NCI-H2227 treated with DMSO at 0.1 percent for 48 hours (cell line): ENCODE data around the gene TCF7L2.

Experiments used
- DNase-seq: peaks from one replicate; lab custom pipeline; 2025; lab: John Stamatoyannopoulos, UW

Gene TCF7L2

DNA sequence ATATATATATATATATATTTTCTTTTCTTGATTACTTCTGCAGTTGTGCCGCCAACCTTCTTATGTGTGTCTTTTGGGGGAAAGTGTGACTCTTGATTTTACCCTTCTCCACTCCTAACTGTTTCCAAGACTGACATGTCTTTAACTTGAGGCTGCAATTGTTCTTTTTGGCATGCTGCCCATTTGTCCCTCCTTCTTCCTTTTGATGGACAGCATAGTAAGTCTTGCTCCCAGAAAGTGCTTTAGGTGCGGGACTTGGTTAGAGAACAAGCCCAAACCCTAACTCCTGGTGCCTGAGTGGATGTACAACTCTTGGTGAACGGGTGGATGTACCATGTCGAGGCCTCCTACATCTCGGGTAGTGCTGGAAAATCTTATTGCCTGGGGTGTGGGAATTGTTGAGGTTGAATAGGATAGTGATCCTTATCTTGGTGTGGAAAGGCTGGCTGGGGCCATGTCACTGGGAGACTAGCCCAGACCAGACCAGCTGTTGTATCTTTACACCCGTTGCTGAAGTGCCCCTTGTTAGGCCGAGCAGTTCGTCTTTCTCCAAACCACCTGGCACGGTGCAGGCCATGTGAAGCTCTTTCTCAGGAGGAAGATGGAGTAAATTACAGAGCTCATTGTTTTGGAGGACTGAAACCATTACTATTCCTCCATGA lies 16.3 kb downstream of the TCF7L2 start:
- DNase-seq = no peak

DNA sequence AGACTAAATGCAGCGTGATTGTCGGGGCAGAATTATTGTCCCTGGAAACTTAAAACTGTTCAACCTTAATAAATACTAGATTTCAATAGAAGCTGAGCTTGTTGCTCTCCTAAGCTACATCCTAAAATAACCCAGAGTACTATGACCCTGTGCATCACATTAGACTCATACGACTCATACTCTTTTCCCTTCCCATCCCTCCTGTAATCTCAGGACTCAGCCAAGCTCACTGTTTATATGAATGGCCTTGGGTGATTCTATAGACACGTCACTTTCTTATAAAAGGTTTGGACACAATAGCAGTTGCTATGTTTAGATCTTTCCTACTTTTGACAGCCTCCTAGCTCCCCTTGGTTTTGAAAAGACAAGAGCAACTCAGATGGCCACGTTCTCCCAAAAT lies 17.2 kb downstream of the TCF7L2 start:
- no peak for DNase-seq

DNA sequence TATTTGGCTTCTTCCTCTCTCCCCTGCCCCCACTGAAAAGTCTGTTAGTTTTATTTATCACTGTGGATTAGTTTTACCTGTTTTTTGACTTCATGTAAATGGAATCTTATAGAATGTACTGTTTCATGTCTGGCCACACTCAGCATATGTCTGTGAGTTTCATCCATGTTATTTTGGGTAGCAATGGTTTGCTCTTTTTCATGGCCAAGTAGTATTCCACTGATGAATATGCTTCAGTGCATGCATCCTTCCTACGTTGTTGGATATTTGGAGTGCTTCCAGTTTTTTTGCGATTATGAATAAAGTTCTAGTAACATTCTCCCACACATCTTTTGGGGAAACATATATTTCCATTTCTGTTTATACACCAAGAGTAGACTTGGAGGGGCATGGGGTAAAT lies 19.1 kb downstream of the TCF7L2 start:
- DNase-seq = no peak

DNA sequence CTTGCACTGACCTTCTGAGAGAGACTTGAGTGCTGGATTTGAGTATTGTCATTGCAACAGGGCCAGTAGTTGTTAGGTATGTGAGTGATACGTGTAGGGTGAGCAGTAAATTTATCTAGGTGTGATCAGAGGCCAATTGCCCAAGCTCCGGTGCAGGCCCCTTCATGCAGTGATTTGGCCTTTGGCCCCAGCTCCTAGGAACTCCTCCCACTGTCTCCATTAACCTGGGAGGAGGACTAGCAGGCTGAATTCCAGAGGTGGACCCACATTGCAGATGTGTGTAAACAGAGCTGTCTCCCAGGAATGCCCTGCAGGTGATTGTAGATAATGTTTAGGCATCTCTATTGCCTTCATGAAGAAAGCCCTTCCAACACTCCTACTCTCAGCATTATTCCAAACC lies 19.5 kb downstream of the TCF7L2 start:
- no peak for DNase-seq

DNA sequence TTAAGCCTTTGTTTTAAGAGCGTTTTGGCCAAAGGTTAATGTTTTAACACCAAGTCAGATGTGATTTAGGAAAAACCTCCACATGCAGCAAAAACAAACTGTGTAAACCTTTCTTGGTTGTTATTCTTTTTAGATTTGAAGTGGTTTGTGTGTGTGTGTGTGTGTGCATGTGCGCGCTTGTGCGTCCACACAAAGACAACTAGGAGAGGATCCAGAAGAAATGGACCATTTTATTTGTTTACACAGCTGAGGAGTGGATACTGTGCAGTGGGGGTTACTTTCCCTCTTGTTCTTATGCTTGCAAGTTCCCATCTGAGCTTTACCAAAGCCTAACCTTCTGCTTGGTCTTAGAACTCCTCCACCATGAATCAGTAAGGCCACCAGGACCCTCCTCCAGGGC lies 20.0 kb downstream of the TCF7L2 start:
- DNase-seq = no peak

DNA sequence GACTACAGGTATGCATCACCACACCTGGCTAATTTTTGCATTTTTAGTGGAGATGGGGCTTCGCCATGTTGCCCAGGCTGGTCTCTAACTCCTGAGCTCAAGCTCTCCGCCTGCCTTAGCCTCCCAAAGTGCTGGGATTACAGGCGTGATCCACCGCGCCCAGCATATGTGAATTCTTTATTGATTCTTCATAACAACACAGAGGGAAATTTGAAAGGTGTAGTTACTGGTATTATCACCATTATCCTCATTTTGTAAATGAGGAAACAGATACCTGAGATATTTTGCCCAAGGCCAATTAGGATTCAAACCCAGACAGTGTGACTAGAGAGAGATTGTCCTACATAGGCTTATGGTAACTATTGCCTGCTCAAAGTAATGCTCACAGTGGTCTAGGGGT lies 22.6 kb downstream of the TCF7L2 start:
- DNase-seq = no peak

DNA sequence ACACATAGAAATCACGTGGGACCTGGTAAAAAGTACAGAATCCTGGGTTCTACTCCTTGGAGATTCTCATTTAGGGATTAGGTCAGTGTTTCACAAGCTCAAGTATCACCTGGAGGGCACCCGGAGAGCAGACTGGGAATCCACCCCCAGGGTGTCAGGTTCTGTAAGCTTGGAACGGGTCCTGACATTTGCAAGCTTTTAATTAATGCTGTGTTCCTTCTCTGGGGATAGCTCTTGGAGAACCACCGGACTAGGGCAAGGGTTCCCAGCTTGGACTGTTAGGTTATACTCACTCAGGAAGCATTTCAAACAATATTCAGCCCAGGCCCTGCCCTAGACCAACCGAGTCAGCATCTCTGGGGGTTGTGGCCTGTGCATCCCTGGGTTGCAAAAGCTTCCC lies 23.0 kb downstream of the TCF7L2 start:
- no peak for DNase-seq

DNA sequence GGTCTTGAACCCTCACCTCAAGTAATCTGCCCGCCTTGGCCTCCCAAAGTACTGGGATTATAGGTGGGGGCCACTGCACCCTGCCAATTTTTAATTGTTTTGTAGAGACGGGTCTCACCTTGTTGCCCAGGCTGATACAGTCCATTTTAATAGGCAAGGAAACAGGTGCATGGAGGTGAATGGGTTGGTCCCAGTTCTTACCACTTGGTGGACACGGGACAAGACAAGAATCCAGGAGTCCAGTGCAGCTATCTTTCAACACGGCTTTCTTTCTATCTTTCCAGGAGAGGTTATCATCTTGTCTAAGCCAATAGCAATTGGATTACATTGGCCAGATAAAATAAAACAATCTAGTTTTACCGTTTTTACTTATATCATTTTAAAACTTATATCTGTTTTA lies 23.8 kb downstream of the TCF7L2 start:
- DNase-seq = no peak

DNA sequence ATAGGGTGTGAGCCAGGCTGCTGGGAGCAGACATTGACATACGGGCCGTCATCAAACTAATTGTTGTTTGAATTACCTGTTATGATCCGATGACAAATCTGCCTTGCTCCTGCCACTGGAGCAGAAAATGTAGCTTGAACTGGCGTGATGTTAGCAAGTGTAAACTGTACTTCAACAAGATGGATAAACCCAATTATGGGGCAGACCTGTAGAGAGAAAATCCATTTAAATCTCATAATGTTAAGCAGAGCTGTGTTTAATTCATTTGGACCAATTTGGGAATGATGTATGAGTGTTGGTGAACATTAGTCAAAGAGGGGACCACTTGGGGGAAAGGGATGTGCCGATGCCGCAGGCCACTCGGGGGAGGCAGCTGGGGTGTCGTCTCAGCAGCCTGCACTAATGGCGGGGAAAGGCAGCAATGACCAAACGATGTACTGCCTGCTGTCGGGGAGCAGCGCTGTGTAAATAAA lies 27.4 kb downstream of the TCF7L2 start:
- DNase-seq = no peak

DNA sequence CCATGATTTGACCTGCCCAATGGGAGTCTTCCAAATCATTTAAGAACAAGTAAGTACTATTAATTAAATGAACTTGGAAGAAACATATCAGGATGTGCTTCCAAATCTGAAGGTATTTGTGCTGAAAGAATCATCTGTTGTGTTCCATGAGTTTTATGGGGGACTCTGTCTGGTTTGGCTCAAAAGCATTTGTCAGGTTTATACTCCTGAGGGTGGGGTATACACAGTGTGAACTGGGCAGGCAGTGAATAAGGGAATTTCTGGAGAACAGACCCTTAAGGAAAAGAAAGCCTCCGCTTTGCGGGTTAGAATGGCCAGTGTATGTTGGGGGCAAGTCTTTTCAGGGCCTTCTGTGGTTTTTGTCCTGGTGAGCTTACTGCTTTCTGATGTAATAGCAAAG lies 29.9 kb downstream of the TCF7L2 start:
- DNase-seq = no peak

DNA sequence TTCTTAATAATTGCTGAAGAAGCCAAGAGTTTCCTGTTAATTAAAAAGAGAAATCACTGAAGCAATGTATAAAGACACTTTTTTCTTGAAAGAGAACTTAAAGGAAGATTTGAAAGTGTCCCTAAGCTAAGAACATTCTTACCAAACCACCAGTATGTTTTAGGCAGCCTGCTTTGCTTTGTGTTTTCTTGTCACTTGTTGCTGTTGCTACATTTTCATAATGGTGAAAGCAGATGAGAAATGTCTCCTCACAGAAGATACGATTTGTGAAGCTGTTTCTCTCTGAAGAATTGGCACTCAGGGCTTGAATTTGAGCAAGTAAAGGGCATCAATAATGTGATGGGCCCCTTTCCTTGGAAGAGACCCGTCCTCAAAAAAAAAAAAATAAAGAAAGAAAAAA lies 30.9 kb downstream of the TCF7L2 start:
- DNase-seq = no peak

DNA sequence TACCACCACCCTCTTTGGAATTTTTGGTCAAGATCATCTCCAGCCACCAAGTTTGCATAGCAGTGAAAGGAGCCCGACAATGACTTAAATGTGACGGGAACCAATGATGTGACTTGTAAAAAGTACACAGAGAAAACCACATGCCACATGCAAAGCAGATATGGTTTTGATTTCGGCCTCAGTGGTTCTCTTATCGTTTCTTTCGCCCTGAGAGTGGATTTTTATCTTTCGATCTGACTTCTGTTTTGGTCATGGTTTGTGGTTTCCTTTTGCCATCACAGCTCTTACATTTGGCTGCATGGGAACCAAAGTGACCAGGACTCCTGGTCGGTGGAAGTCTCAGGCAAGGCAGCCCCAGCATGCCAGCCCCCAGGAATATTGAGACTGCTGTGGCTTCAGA lies 31.5 kb downstream of the TCF7L2 start:
- no peak for DNase-seq

DNA sequence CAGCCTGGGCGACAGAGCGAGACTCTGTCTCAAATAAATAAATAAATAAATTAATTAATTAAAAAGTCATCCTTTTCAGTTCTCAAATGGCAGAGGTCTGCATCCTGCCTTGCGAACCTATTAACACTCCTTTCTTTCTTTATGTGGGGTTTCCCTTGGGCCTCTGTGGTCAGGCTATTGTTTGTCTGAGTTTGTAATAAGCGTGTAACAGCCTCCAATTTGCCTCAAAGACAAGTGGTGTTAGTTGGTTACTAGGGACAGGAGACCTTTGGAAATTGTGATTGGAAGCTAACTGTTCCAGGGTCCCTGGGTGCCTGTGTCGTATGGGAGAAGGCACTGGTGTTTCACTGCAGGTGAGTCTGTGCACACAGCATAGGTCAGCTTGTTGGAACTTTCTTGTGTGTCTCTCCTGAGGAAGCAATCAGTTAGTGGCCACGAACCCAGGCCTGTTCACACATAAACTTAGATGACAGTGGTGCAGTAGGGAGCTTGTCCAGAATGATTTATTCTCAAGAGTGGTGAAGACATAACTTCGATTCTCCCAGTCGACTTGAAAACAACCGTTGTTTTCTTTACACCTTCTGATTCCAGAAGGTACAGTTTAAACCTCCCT lies 33.5 kb downstream of the TCF7L2 start:
- DNase-seq = no peak

DNA sequence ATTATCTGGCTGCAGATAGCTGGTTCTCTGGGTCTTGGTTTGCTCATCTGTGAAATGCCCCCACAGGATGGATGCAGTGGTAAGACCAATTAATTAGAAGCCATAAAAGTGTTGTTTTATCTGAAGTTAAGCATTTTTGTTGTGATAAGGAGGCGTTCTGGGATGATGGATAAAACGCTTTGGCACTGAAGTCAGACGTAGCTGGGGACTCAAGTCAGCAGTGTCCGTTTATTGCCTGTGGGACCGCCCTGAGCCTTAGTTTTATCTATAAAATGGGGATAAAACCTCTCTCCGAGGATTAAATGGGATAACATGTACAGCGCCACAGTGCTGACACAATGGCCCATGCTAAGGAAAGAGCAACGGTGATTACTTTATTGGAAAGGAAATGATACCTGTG lies 34.7 kb downstream of the TCF7L2 start:
- no peak for DNase-seq

DNA sequence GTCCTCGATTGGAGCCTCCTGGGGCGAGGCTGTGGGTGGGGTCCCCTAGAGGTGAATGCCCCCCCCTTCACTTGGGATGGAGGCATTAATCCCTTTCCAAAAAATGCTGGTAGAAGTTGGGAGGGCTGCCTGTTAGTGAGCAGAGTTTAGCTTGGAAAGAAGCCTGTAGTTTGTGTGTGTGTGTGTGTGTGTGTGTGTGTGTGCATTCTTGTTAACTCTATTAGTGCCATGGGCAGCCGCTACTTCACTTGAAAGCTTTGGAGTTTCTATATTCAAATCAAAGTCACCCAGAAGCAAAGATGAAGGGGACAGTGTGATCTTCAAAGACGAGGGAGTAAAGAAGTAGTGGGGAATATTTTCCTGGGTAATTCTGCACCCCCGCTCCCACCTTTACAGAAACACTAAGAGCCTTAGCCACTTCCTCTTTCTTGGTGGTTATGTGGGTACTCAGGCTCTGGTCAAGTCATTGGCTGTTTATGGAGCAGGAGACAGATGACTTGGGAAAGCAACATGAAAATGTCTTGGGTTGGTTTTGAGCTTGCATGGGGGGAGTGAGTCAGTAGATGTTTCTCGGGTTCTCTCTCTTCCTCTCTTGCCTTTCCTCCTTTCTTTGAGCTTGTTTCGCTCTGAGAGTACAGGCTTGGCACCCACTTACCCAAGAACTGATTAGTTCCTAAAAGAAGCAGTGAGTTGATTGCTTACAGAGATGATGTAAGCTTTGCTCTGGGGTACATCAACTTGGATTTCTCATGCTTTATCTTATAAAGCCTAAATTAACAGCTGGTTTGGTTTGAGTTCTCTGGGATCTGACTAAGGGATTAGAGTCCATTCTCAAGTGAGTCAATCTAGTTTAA lies 35.9 kb downstream of the TCF7L2 start:
- DNase-seq = no peak

DNA sequence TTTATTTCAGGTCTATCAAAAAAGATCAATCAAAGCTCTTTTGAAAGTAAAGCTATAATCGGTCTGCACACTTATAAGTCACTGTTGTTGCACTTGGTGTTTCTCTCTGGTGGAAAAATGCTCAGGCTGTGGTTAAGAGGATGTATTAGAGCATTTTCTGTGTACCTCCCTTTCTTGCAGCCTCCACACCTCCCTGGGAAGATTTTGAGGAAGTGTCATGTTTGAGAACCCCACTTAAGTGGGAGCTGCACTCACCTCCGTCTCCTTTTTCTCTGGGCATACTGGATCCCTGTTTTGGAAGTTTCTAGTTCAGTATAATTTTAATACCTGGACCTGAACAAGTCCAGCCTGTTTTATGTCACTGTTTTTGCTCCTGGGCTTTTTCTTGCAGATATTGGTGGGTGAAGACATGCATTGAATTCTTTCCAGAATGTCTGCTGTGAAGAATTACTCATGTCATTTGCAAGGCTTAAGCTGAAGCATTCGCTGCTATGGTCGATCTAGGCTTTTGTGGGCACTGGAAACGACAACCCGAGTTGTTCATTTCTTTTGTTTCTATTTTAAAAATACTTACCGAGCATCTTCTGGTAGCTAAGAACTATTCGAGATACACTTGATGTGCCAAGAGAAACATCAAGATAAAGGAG lies 36.6 kb downstream of the TCF7L2 start:
- DNase-seq = no peak

DNA sequence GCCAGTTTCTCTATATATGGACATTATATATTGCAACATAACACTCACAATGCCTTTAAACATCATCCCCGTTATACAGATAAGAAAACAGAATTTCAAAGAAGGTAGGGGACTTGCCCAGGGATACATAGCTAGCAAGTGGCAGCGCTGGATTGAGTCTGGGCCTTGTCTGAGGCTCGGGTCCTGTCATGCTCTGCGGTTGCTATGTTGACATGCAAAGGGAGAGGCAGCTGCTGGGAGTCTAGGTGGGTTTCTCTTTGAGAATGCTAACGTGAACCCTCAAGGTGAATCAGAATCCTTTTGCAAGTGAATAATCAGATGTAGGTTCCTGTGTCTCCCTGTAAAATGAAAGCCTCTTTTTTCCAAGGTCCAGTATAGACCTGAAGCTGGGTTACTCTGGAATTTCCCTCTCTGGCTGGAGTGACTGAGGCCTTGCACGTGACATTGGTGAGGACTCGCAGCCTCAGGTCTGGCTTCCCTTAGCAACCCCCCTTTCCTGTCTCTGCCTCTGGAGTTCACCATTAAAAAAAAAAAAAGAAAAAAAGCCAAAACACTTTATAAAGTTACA lies 38.9 kb downstream of the TCF7L2 start:
- DNase-seq = no peak

DNA sequence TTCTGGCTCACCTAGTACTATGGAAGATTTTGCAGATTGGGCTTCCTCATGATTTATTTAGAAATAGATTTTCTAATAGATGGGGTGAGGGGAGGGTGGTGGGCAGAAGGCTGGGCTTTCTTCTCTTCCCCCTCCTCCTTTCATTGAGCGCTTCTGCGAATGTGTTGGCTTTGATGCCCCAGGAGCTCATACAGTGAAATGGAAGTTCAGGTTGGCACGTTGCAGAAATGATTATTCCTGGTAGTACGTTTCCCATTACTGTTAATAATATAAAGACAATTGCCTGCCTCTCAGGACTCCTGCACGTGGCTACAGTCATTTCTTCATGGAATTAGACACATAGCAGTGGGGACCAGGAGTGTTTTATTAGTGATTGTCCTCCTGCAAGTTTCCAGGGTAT lies 39.8 kb downstream of the TCF7L2 start:
- no peak for DNase-seq

DNA sequence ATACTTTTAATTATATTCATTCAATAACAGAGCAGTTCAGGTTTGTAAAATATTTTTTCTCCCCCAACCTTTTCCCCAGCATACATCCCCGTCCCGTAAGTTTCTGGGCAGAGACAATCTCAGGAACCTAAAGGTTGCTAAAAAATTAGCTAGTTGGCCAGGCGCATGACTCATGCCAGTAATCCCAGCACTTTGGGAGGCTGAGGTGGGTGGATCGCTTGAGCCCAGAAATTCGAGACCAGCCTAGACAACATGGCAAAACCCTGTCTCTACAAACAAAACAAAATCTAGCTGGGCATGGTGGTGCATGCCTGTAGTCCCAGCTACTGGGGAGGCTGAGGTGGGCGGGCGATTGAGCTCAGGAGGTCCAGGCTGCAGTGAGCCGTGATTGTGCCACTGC lies 40.2 kb downstream of the TCF7L2 start:
- DNase-seq = no peak

DNA sequence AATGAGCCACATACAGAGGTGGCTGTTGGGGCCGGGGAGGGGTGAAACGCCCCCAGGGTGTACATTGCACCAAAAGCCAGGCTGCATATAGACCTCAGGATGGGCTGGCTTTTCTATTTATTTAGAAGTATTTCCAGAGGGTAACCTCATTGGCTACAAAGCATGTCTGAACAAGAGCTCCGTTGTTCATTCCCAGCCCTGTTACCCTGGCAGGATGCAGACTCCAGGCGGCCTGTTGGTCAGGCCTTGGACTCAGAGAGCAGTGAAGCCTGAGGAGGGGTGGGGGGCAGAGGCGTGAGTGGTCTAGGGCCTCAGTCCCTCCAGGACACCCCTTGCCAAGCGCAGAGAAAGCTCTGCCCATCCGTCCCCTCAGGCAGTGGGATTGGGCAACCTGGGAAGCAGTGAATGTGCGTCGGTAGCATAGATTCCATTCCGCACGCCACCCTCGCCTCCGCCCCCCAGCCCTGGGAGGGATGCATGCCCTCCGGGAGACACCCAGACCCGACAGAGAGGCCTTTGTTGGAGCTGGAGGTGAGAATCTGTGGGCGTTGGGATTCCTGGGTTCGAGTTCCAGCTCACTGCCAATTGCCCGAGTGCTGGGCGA lies 41.9 kb downstream of the TCF7L2 start:
- DNase-seq = no peak

DNA sequence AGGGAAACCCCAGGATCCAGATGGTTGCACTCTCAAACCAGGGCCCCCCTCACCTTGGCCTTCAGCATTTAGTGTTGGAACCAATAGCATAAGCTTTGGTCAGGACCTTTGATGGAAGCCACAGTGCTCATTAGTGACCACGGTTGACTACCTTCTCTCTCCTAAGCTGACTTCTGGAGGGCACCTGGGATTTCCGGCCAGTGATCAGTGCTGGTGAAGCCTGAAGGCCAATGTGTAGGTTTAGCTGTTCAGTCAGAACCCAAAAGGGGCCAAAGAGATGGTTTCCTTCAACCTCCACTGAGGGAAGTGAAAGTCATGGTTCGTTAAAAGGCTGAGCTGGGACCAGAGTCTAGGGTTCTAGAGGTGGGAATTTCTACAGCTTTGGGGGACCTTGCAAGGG lies 46.4 kb downstream of the TCF7L2 start:
- DNase-seq = no peak

DNA sequence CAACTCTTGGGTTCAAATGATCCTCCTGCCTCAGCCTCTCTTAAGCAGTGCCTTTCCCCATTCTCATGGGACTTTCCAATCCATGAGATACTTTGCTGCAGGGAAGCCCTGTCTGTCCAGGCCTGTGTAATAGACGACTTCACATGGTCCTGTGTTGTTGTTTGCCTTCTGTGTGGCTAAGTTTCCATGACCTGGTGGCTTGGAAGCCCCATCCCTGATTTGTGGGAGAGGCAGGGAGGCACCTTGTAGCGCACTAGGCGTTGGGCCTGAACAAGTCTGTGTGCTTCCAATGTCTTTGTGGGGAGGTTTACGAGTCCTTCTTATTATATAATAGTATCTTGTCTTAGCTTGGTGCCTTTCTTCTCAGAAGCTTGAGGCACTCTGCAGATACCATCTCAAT lies 49.1 kb downstream of the TCF7L2 start:
- DNase-seq = no peak
